ENCODE data around the gene RARB. TPM values are rescaled to one million over a fixed set of nuclear protein-coding genes. Genes with fewer than 3 reads are reported as not detected.

Gene RARB
- total RNA-seq, result not detected in 2 replicates

- intact Hi-C loops (cut with micrococcal nuclease), result no loop called here
Observed at GRCh38 chr3:25427942-25428788, at the start of gene RARB. Gene RARB, plus strand, starts transcription at chr3:25428263. Its CDS starts 469 bp downstream, at chr3:25428732.

GRCh38 chr3:25378786-25379311 lies 49.2 kb upstream of the RARB start:
- intact Hi-C loops (cut with micrococcal nuclease), result no loop called here

- intact Hi-C loops (cut with micrococcal nuclease), result no loop called here
Observed at GRCh38 chr3:25380222-25380739, 47.8 kb upstream of the RARB start.

GRCh38 chr3:25381083-25381482 lies 47.0 kb upstream of the RARB start:
- intact Hi-C loops (cut with micrococcal nuclease), result no loop called here

- intact Hi-C loops (cut with micrococcal nuclease), result no loop called here
Observed at GRCh38 chr3:25384471-25384870, 43.6 kb upstream of the RARB start.

- intact Hi-C loops (cut with micrococcal nuclease), result no loop called here
Observed at GRCh38 chr3:25385807-25386460, 42.1 kb upstream of the RARB start.

GRCh38 chr3:25386686-25387255 lies 41.3 kb upstream of the RARB start:
- intact Hi-C loops (cut with micrococcal nuclease), result no loop called here

GRCh38 chr3:25390605-25391004 lies 37.5 kb upstream of the RARB start:
- intact Hi-C loops (cut with micrococcal nuclease), result no loop called here

- intact Hi-C loops (cut with micrococcal nuclease), result no loop called here
Observed at GRCh38 chr3:25396251-25396650, 31.8 kb upstream of the RARB start.

- intact Hi-C loops (cut with micrococcal nuclease), result no loop called here
Observed at GRCh38 chr3:25396686-25397085, 31.4 kb upstream of the RARB start.

GRCh38 chr3:25397150-25397549 lies 30.9 kb upstream of the RARB start:
- intact Hi-C loops (cut with micrococcal nuclease), result no loop called here

GRCh38 chr3:25400587-25400986 lies 27.5 kb upstream of the RARB start:
- intact Hi-C loops (cut with micrococcal nuclease), result no loop called here

- intact Hi-C loops (cut with micrococcal nuclease), result no loop called here
Observed at GRCh38 chr3:25403968-25404367, 24.1 kb upstream of the RARB start.

- intact Hi-C loops (cut with micrococcal nuclease), result no loop called here
Observed at GRCh38 chr3:25404569-25404968, 23.5 kb upstream of the RARB start.

GRCh38 chr3:25405335-25405734 lies 22.7 kb upstream of the RARB start:
- intact Hi-C loops (cut with micrococcal nuclease), result no loop called here

GRCh38 chr3:25410703-25411102 lies 17.4 kb upstream of the RARB start:
- intact Hi-C loops (cut with micrococcal nuclease), result no loop called here

GRCh38 chr3:25412269-25412668 lies 15.8 kb upstream of the RARB start:
- intact Hi-C loops (cut with micrococcal nuclease), result no loop called here

- intact Hi-C loops (cut with micrococcal nuclease), result no loop called here
Observed at GRCh38 chr3:25416176-25416575, 11.9 kb upstream of the RARB start.

GRCh38 chr3:25418596-25418995 lies 9.5 kb upstream of the RARB start:
- intact Hi-C loops (cut with micrococcal nuclease), result no loop called here

- intact Hi-C loops (cut with micrococcal nuclease), result no loop called here
Observed at GRCh38 chr3:25419251-25419650, 8.8 kb upstream of the RARB start.

GRCh38 chr3:25420147-25420546 lies 7.9 kb upstream of the RARB start:
- intact Hi-C loops (cut with micrococcal nuclease), result no loop called here

- intact Hi-C loops (cut with micrococcal nuclease), result no loop called here
Observed at GRCh38 chr3:25420885-25421284, 7.2 kb upstream of the RARB start.

Data from T-helper 2 cell treated with Interferon-gamma antibody and Interleukin-4, amounts not matched to agents 100 ng/mL and 5 ng/mL, for 36 hours (primary cell).